Peyer's patch (tissue), 4 donors: ENCODE measurements around the gene ASCL5. TPM values are rescaled to one million over a fixed set of nuclear protein-coding genes. Genes with fewer than 3 reads are reported as not detected.

Source experiments
- DNase-seq, 3 donors: peaks; one replicate each; pipeline ENCODE4 v3.0.0-alpha.2; 2017 to 2019
- H3K27ac ChIP-seq, 4 donors: fragments of 200-600 bp; sonication (generic); one replicate each; pipeline ENCODE4 v1.5.1; 2016 to 2019
- H3K27me3 ChIP-seq, 2 donors: fragments of 200-600 bp; sonication (generic); one replicate each; pipeline ENCODE4 v1.5.1; 2019
- H3K36me3 ChIP-seq, 3 donors: fragments of 200-600 bp; sonication (generic); one replicate each; pipeline ENCODE4 v1.5.1; 2016 to 2019
- H3K4me1 ChIP-seq, 4 donors: fragments of 200-600 bp; sonication (generic); one replicate each; pipeline ENCODE4 v1.5.1; 2016 to 2019
- H3K4me3 ChIP-seq, 4 donors: fragments of 200-600 bp; sonication (generic); 1 replicate in 3 of 4; 2 replicates in 1 of 4; pipeline ENCODE4 v1.5.1; 2016 to 2019; ENCODE audit warnings: mild to moderate bottlenecking in 1 of 4
- H3K9me3 ChIP-seq, 4 donors: fragments of 200-600 bp; sonication (generic); one replicate each; pipeline ENCODE4 v1.5.1; 2016 to 2019; ENCODE audit warnings: mild to moderate bottlenecking in 1 of 4
- CTCF ChIP-seq, 6 experiments: fragments of 450-650 bp in 4 of 6; fragments of 200-600 bp in 2 of 6; sonication (generic) in 1 of 6; IDR thresholded peaks; one replicate each; pipeline ENCODE4 v1.5.1; 2017 to 2019; ENCODE audit warnings: antibody characterized with exemption in 6 of 6, mild to moderate bottlenecking in 3 of 6, moderate library complexity in 1 of 6
- POLR2A ChIP-seq, 2 donors: fragments of 450-650 bp; IDR thresholded peaks; one replicate each; pipeline ENCODE4 v1.5.1; 2017; ENCODE audit warnings: antibody characterized with exemption in 2 of 2, mild to moderate bottlenecking in 2 of 2, moderate library complexity in 2 of 2
- total RNA-seq, 4 donors: library from RNA; depleted of rRNA; stranded (reverse); fragments of >200 nt; gene quantifications; one replicate each; pipeline ENCODE4 v1.1.0, GENCODE V29; 2016

Gene ASCL5
- total RNA-seq, 4 donors from 2014 or later, result not detected

- DNase-seq, result no peak
- no peaks in the 10 kb centered on the region for H3K4me1 ChIP-seq
- H3K27ac ChIP-seq, result no peak overlapping the region
- peaks cover 0 to 45% (median 0%) of the 10 kb centered on the region in 3 donors for H3K36me3 ChIP-seq
- no peak overlapping the region for H3K4me3 ChIP-seq
- H3K9me3 ChIP-seq, result no peaks in the 10 kb centered on the region
- no peak for TF ChIP-seq CTCF (IDR thresholded peaks at IDR 0.05)
- H3K27me3 ChIP-seq, result no peaks in the 10 kb centered on the region
These were observed 12.8 kb upstream of the ASCL5 start for GRCh38 chr1:201139756-201140155.

- H3K27ac ChIP-seq, result no peak overlapping the region
- TF ChIP-seq POLR2A (IDR thresholded peaks at IDR 0.05) (no peak), CTCF (IDR thresholded peaks at IDR 0.05) (no peak)
- peaks cover 0 to 41% (median 0%) of the 10 kb centered on the region in 3 donors for H3K36me3 ChIP-seq
- H3K4me3 ChIP-seq, result no peak overlapping the region
- no peaks in the 10 kb centered on the region for H3K27me3 ChIP-seq
- no peaks in the 10 kb centered on the region for H3K4me1 ChIP-seq
- DNase-seq, result no peak
- H3K9me3 ChIP-seq, result no peaks in the 10 kb centered on the region
These were observed 12.3 kb upstream of the ASCL5 start for GRCh38 chr1:201139306-201139705.

GRCh38 chr1:201138311-201138840, 11.4 kb upstream of the ASCL5 start:
- Histone ChIP-seq H3K4me3 (no peak overlapping the region), H3K9me3 (no peaks in the 10 kb centered on the region), H3K27ac (no peak overlapping the region), H3K27me3 (no peaks in the 10 kb centered on the region), H3K36me3 (peaks cover 0 to 32% (median 0%) of the 10 kb centered on the region in 3 donors), H3K4me1 (no peaks in the 10 kb centered on the region)
- no peak for TF ChIP-seq CTCF (IDR thresholded peaks at IDR 0.05)
- no peak for TF ChIP-seq POLR2A (IDR thresholded peaks at IDR 0.05)
- DNase-seq, result no peak

- Histone ChIP-seq H3K27ac (peak overlapping the region in 2 of 4 donors; percentile 19 to 30), H3K27me3 (no peaks in the 10 kb centered on the region), H3K9me3 (no peaks in the 10 kb centered on the region), H3K36me3 (peaks cover 0 to 25% (median 0%) of the 10 kb centered on the region in 3 donors), H3K4me1 (no peaks in the 10 kb centered on the region), H3K4me3 (no peak overlapping the region)
- DNase-seq, result no peak
- TF ChIP-seq POLR2A (IDR thresholded peaks at IDR 0.05) (no peak), CTCF (IDR thresholded peaks at IDR 0.05) (no peak)
These were observed 10.8 kb upstream of the ASCL5 start for GRCh38 chr1:201137579-201138310.

GRCh38 chr1:201137024-201137392, 10.0 kb upstream of the ASCL5 start:
- Histone ChIP-seq H3K4me1 (no peaks in the 10 kb centered on the region), H3K4me3 (no peak overlapping the region), H3K27ac (peak overlapping the region in 1 of 4 donors; percentile 35), H3K9me3 (no peaks in the 10 kb centered on the region), H3K36me3 (peaks cover 0 to 23% (median 0%) of the 10 kb centered on the region in 3 donors), H3K27me3 (no peaks in the 10 kb centered on the region)
- no peak for TF ChIP-seq CTCF (IDR thresholded peaks at IDR 0.05)
- no peak for TF ChIP-seq POLR2A (IDR thresholded peaks at IDR 0.05)
- DNase-seq, result peak in 1 of 3 donors; percentile 27
